HG03571 (cell line): ENCODE data around the gene REX1BD.
"Not testable (repeated sequence)": the region's sequence is repeated elsewhere in the genome, so short reads cannot be mapped to it uniquely, and the experiment has no call there.

Source experiments
- ATAC-seq: cut with Tn5 transposase; IDR thresholded peaks from one replicate; pipeline ENCODE4 v1.9.1; 2021; ENCODE audit not compliant: unreplicated experiment

REX1BD gene

GRCh38 chr19:18600692-18601397 lies 12.2 kb downstream of the REX1BD start:
- ATAC-seq: not testable (repeated sequence)

DNA sequence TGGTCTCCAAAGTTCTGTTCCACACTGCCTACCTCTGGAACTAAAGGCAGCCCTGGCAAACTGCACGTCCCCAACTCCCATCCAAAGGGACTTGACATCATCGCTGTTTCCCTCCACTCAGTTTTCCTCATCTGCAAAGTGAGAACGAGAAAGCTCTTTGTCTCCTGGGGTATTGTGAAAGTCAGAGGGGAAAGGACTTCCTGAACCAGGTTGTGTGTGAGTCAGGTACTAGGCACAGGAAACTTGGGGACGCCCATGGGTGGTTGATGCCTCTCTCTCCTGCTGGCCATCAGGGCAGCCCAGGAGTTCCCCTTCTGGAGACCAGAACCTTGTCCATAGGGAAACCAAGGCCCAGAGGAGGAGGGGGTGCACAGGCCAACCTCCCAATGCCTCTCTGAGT lies 13.3 kb downstream of the REX1BD start:
- no peak for ATAC-seq

DNA sequence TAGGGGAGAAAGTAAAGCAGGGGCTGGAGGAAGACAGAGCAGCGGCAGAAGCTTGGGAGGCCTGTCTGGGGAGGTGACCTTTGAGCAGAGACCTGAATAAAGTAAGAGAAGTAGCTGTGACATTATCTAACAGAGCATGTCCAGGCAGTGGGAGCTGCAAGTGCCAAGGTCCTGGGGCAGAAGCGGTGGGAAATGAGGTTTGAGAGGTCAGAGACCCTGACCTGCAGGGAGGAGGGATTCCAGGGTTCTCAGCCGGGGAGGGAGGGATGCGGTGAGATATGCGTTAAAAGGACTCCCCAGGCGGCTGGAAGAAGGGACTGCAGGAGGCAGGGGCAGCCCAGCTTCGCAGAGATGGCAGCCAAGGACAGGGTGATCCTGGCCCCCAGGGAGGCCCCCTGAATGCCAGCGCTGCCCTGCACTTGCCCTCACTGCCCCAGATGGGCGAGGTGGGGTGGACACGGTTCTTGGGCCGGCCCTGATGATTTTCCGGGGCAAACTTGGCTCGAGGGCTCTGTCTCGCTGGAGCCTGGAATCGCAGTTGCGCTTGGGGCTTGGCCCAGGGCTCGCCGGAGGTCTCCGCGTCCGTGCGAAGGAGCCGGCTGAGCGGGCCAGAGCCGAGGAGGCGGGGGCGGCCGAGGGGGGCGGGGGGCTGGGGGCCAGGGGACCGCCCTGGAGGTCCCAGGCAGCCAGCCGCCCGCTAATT lies 14.8 kb downstream of the REX1BD start:
- ATAC-seq: no peak

GRCh38 chr19:18603958-18604819 lies 15.6 kb downstream of the REX1BD start:
- ATAC-seq: no peak

DNA sequence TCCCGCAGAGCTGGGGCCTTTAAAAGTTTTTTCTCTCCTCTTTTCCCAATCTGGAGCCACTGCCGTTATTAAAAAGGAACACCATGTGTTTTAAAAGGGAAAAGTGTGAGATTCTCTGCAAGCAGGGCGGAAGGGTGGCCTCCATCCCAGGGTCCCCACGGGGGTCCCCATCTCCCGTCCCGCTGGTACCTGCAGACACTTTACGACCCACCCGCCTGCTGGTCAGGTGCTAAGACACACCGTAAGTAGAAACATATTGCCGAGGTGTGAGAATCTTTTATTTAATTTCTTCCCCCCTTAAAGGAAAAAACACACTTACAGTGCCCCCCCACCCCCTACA lies 16.2 kb downstream of the REX1BD start:
- no peak for ATAC-seq

- no peak for ATAC-seq
Observed at GRCh38 chr19:18605196-18605545, 16.6 kb downstream of the REX1BD start.

- ATAC-seq: no peak
Observed at GRCh38 chr19:18605546-18606280, 17.1 kb downstream of the REX1BD start.

- ATAC-seq: no peak
Observed at GRCh38 chr19:18606281-18607225, 18.0 kb downstream of the REX1BD start, which contains the start of gene CRLF1. TSS of gene CRLF1 (minus strand) at chr19:18606799. CDS start at chr19:18606656, 143 bp downstream.

GRCh38 chr19:18607226-18608101 lies 18.9 kb downstream of the REX1BD start:
- ATAC-seq: no peak

- ATAC-seq: no peak
Observed at GRCh38 chr19:18608102-18608804, 19.7 kb downstream of the REX1BD start.

- no peak for ATAC-seq
Observed at GRCh38 chr19:18608805-18609716, 20.5 kb downstream of the REX1BD start.

- no peak for ATAC-seq
Observed at GRCh38 chr19:18609717-18610051, 21.1 kb downstream of the REX1BD start.

GRCh38 chr19:18610245-18610555 lies 21.6 kb downstream of the REX1BD start:
- ATAC-seq: no peak

- ATAC-seq: no peak
Observed at GRCh38 chr19:18610556-18611326, 22.1 kb downstream of the REX1BD start.

DNA sequence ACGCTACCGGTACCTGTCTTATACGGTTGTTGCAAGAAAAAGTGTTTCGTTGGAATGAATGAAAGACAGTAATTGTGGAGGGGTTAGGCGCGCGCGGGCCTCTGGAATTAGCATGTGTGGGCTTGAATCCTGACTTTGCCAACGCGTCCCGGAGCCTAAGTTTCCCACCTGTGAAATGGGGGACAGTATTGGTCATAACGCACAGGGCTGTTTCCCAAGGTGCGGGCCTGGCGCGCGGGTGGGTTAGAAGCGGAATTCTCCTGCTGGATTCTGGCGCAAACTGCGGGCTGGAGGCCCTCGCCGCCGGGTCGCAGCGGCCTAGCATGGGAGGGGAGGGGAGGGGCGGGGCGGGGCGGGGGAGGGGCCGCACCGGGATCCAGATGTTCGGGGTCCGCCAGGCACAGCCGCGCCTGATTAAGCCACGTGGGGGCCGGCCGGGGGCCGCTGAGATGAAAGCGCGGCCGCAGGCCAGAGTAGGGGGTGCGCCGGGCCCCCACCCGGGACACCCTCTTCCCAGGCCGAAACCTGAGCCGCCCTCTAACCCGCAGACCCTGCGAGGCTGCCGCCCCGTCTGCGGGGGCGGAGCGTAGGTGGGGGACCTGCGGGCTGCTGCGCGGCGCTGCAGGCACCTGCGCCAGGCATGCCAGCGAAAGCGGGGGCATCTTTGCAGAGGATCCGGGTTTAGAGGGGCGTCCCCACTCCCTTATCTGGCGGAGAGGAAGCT lies 22.9 kb downstream of the REX1BD start:
- ATAC-seq: no peak

GRCh38 chr19:18612051-18612771 lies 23.6 kb downstream of the REX1BD start:
- ATAC-seq: no peak
